Gastrocnemius medialis (tissue), 4 donors: Measurements from ENCODE around the gene ARHGAP26.

Experiments
- CTCF ChIP-seq, 5 experiments: fragments of 450-650 bp in 3 of 5; fragments of 200-600 bp in 2 of 5; sonication (generic) in 2 of 5; IDR thresholded peaks in 4 of 5; conservative IDR thresholded peaks in 1 of 5; 1 replicate in 4 of 5; 2 replicates in 1 of 5; pipeline ENCODE4 v1.5.1; 2016 to 2019; ENCODE audit warnings: antibody characterized with exemption in 5 of 5, mild to moderate bottlenecking in 3 of 5, moderate library complexity in 3 of 5
- POLR2A ChIP-seq, 2 donors: fragments of 450-650 bp; IDR thresholded peaks; one replicate each; pipeline ENCODE4 v1.6.1; 2017; ENCODE audit warnings: antibody characterized with exemption in 2 of 2, mild to moderate bottlenecking in 2 of 2, moderate library complexity in 2 of 2

- TF ChIP-seq CTCF (IDR thresholded peaks at IDR 0.05 in 4 of 5, conservative IDR thresholded peaks at IDR 0.05 in 1 of 5) = no peak
- TF ChIP-seq POLR2A (IDR thresholded peaks at IDR 0.05) = no peak
Measured at GRCh38 chr5:142961440-142962173, 191.4 kb downstream of the ARHGAP26 start.
